HL-60/S4 treated with phorbol 12-myristate 13-acetate at 8.2 ng/mL for 4 days and 3 days (cell line): Measurements from ENCODE around the gene DGKB.

Experiments used
- in situ Hi-C: fragments of 300-500 bp; cut with MboI; formaldehyde crosslinking; loops from 2 replicates; pipeline ENCODE4 v1.15.0; 2022; ENCODE audit warnings: low sequenced_read_pairs

Gene DGKB

GRCh38 chr7:14825912-14826311, 76.6 kb downstream of the DGKB start:
- in situ Hi-C loops, result no loop called here

DNA sequence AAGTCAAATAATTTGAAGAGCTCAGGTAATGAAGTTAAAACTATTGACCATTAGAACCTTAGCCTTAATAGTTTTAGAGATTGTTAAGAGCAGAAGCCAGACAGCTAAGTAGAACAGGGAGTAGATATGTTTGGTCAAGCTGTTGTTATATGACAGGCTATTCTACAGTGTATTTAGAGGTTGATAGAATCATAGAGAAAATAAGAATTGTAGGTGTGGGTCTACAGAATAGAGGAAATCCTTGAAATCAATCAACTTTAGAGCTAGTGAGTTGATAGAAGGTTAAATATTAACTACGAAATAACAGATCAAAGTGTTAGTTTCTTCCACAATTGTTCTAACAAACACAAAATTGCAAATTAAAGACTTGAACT, 80.1 kb downstream of the DGKB start:
- in situ Hi-C loops, result no loop called here

GRCh38 chr7:14821757-14822480, 80.6 kb downstream of the DGKB start:
- in situ Hi-C loops, result no loop called here

GRCh38 chr7:14818871-14819270, 83.7 kb downstream of the DGKB start:
- in situ Hi-C loops, result no loop called here

DNA sequence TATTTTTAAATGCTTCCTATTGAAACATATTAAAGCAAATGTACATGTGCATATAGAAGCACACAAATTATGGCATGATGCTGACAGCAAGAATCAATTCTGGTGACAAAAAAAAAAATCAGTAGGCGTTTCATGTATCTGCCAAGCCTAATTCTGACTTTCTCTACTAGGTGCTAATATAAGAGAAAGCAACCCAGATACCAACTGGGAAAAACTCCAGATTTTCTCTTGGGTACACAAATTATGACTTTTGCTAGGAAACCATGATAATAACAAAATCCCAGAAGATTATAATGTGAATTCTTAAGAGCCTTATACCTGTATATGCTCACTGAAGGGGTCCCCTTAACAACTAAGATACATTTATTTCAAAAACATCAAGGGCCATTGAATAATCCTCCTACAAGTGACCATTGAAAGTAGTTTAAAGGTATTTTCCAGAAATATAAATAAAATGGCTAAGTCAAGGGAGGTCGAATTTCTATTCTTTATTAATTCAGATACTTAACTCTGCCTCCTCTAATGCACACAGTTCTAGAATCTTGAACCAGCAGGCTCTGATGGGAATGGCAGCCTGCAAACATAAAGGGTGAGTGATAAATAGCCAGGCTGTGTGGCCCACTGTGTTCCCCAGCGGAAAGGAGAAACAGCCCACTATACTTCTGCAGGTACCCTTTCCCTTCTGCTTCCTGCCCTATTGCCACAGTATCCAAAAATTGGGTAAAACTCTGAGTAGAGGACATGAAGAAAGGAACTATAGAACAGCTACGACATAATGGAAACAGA, 84.5 kb downstream of the DGKB start:
- in situ Hi-C loops, result no loop called here

- in situ Hi-C loops, result no loop called here
Observed at GRCh38 chr7:14807507-14807906, 95.0 kb downstream of the DGKB start.

DNA sequence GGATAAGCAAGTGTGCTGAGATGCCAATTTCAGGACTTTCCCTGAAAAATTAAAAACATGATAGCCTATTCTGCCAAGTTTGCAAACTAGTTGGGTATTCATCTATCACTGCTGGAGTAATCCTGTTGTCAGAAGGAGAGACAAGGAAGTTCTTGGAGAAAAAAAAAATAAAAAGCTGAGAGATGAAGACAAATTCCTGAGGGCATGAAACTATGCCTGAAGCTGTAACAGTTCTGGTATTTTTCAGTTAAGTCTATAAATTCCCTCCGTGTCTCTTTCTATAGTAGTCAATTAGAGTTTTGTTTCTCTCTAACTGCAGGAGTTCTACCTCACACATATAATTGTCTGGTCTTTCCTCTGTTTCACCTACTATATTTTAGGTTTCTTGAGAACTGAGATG, 95.7 kb downstream of the DGKB start:
- in situ Hi-C loops, result no loop called here

DNA sequence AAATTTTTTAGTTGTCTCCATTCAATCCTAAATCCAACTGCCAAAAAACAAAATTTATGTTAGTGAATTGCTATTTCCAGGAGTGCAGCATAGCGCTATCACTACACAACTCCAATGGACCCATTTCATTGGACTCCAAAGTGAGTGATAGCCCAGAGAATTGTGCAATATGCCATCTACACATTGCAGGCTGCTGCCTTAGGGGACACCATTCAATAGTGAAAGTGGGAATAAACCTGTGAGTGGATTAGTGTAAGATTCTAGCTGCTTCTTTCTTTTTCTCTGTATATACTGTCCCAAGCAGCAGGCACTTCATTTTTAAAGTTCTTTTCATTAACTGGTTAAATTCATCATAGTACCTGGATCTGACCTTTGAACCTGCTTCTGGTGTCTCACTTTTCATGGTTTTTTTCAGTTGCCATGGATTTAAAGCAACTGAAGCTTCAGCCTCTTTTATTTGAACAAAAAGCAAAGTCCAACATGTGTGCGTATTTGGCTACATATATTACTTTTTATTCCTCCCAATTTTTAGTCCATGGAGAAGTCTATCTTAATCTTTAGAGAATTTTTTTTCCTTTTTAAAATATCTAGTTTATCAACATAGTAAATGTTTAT, 97.3 kb downstream of the DGKB start:
- in situ Hi-C loops, result no loop called here

DNA sequence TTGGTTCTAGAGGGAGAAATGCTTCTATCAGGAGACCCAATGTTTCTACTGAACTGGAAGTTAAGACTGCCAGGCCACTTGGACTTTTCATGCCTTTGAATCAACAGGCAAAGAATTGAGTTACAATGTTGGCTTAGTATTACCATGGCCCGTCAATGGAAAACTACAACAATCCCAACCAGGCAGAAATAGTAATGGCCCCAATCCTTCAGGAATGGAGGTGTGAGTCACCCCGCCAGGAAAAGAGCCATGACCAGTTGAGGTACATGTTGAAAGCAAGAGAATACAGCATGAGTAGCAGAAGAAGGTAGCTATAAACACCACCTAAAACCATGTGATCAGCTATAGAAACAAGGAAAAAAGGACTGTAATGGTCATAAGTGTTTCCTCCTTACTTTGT, 101.9 kb downstream of the DGKB start:
- in situ Hi-C loops, result no loop called here

GRCh38 chr7:14793151-14793550, 109.4 kb downstream of the DGKB start:
- in situ Hi-C loops, result no loop called here

DNA sequence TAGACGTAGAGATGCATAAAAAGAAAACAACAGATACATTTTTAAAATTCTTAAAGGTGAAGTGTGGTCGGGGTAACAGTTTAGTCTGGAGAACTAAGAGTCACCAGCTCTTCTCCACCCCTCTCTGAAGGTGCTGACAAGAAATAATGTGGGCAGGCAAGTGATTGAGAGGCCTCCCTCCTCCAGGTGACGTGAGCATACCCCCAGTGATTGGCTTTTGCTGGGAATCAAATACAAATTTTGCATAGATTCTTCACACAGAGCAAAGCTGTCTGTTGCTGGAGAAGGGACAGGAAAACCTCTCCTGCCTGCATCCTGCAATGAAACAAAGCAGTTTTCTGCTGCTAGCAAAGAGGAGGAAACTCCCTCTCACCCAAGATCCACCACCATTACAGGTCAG, 115.0 kb downstream of the DGKB start:
- in situ Hi-C loops, result no loop called here

- in situ Hi-C loops, result no loop called here
Observed at GRCh38 chr7:14786314-14786895, 116.1 kb downstream of the DGKB start.

- in situ Hi-C loops, result no loop called here
Observed at GRCh38 chr7:14777806-14778205, 124.7 kb downstream of the DGKB start.

DNA sequence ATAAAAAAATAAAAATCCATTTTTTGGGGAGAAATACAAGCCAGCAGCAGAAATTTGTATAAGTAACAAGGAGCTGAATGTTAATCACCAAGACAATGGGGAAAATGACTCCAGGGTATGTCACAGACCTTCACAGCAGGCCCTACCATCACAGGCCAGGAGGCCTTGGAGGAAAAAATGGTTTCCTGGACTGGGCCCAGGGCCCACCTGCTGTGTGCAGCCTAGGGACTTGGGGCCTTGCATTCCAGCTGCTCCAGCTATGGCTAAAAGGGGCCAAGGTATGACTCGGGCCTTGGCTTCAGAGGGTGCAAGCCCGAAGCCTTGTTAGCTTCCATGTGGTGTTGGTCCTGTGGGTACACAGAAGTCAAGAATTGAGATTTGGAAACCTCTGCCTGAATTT, 126.3 kb downstream of the DGKB start:
- in situ Hi-C loops, result no loop called here

DNA sequence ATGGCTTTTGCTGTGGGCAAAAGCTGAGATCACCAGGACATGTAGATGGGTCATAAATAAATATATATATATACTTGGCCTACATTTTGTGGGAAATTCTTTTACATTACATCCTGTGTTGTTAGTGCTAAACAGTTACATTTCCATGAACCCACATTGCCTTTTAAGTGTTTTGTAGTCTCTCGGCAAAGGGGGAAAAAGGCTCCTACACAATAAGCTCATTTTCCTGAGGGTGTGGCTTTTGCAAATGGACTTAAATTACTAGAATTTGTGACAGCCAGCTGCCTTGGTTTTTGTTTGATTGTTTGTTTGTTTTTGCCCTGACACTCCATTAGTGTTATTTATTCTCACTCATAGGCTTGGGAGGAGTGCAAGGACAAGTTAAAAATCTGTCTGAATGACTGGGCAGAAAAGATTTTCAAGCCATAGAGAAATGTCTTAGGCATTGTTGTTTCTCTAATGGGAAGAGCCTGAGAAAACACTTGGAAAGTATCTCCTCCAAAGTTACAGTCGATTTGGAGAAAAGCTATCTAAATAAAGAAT, 128.8 kb downstream of the DGKB start:
- in situ Hi-C loops, result no loop called here

DNA sequence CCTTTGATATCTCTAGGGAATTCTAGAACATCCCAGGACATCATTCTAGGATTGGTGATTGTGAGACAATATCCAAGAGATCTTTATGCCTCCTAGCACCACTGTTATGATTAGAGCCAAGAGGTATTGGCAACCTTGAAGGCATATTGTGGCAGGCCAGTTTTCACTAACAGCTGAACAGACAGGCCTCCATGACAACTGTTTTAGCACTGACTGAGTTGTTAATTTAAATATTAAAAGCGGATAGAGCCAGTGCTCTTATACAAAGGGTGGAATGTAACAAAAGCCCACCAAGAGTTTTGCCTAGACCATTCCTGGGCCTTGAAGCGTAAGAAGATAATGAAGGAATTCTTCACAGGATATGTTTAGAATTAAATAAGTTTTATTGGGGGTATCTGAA, 131.9 kb downstream of the DGKB start:
- in situ Hi-C loops, result no loop called here

DNA sequence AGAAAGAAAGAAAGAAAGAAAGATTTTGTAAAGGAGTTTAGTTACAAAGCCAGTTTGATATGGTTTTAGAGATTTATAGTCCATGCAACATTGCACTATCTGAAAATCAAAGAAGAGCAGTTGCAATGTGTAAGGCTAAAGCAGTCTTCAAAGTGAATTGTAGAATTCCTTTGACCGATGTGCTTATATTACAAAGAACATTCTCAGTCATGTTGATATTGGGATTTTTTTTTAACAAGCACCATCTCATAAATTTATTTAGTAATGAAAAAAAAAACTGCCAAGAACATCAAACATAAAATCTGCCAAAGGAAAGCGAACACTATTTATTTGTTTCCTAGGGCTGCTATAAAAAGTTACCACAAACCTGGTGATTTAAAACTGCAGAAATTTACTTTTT, 133.3 kb downstream of the DGKB start:
- in situ Hi-C loops, result no loop called here

- in situ Hi-C loops, result no loop called here
Observed at GRCh38 chr7:14767716-14768425, 134.7 kb downstream of the DGKB start.

- in situ Hi-C loops, result no loop called here
Observed at GRCh38 chr7:14766747-14767146, 135.8 kb downstream of the DGKB start.

DNA sequence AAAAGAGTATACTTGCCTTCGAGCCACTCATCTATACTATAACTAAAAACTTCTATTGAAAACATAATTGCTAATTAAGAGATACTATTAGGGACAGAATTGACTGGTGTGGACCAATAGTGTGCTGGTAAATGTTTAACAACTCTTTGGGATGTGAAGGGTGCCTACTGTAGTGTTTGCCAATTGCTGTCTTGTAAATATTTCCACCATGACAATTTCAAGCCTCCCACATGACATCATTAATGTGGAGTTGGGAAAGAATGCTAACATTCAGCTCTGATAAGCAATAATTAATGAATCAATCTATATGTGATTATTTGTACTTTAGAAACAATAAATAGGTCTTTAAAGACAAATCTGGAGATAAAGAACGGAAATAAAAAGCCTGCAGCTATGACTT, 136.8 kb downstream of the DGKB start:
- in situ Hi-C loops, result no loop called here

- in situ Hi-C loops, result no loop called here
Observed at GRCh38 chr7:14762561-14762960, 140.0 kb downstream of the DGKB start.
